A549 (cell line): Measurements from ENCODE around the gene SV2C.

Experiments
- CTCF ChIP-seq: fragments of >200 bp; sonication (Bioruptor Twin); formaldehyde crosslinking; IDR thresholded peaks from 3 replicates; pipeline ENCODE4 v1.5.1; 2016
- EP300 ChIP-seq, 2 experiments: fragments of >200 bp; sonication (Bioruptor Twin); formaldehyde crosslinking; IDR thresholded peaks; 2 replicates in 1 of 2; 3 replicates in 1 of 2; pipeline ENCODE4 v1.6.1; 2016 to 2017
- JUN ChIP-seq, 2 experiments: fragments of >200 bp; sonication (Bioruptor Twin); formaldehyde crosslinking; IDR thresholded peaks; 2 replicates in 1 of 2; 3 replicates in 1 of 2; pipeline ENCODE4 v1.6.1; 2016 to 2017

GRCh38 chr5:76310208-76310607 is 227.0 kb downstream of the SV2C start:
- no peak for TF ChIP-seq CTCF
- TF ChIP-seq JUN (IDR thresholded peaks at IDR 0.05): no peak
- no peak for TF ChIP-seq EP300 (IDR thresholded peaks at IDR 0.05)
